NCI-H2107 (cell line): ENCODE data around the gene SLC16A12.
"Not testable (repeated sequence)": the region's sequence is repeated elsewhere in the genome, so short reads cannot be mapped to it uniquely, and the experiment has no call there.

Experiments
- DNase-seq: peaks from one replicate; lab custom pipeline; 2025; lab: John Stamatoyannopoulos, UW

Gene SLC16A12

DNA sequence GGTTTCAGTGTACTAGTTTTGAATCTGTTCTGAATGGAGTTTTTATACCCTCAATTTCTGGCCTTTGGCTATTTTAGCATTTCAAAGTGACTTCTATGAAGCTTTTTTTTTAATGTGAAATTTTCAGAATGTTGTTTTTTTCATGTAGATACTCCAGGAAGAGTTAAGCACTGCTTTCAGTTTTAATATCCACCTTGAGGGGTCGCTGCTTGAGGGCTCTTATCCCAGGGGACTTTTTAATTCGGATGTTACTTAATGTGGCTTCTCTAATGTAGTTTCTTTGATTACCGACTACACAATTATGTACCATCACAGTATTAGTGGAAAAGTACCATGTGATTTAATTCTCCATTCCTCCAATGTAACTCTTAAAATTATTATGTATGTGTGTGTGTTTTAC is 115.8 kb downstream of the SLC16A12 start:
- DNase-seq, result no peak

DNA sequence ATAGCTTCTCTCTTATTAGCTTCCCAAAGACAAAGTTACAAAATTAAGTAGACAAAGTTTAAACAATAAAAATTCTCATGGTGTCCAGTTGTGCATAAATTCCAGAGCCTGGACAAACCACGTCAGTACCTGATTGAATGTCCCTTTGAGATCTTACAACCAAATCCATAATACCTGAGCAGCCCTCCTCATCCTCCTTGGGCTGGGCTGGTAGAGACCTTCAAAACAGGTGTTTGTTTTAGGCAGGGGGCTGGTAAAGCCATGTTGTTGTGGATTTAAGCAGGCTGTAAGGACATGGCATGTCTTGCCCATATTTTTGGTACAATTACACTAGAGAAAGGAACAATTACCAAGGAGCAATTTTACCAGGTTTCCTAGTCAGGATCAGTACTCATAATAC is 118.9 kb downstream of the SLC16A12 start:
- DNase-seq, result no peak

DNA sequence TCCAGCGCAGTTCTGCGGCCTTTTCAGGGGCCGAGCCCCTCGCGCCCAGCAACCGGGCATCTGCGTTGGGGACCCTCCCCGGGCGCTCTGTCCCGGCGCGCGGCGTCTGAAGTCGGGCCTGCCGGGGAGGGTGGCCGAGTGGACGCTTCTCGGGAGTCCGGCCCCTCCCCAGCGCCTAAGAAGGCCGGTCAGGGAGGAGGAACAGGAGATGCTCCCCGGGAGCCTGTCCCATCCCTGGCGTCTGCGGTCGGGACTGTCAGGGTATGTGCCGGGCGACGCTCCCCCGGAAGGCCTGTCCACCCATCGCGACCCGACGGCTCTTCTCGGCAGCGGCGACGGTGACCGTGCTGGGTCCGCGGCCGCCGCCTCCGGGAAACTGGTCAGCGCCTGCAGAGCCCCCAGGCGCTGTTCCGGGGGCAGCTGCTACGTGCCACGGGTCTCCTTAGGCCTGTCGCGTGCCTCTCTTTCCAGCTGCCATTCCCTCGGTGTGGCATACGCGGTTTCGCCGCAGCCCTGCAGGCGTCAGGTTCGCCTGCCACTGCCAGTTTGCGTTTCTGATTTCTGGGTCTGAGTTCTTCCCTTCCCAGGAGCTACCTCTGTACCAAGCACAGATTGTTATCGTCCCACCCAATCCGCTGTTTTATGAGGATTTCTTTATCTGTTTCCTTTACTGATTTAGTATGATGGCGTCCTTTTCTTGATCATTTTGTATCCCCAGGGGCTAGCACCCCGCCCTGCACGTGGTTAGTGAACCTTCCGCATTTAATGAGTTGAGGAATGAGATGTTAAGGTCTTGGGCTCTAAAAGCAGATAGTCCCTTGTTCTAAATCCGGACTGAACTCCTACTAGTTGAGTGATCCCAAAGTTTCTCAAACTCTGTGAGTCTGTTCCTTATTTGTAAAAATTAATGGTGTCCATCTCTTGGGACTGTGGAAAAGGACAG is 120.2 kb downstream of the SLC16A12 start:
- no peak for DNase-seq

GRCh38 chr10:89414146-89414878 is 121.1 kb downstream of the SLC16A12 start, which contains the start of gene IFIT5:
IFIT5 (plus strand) TSS chr10:89414568; CDS start chr10:89414799, 231 bp downstream.
- DNase-seq, result peak; percentile 5

- no peak for DNase-seq
These were observed 121.9 kb downstream of the SLC16A12 start for GRCh38 chr10:89413398-89413912.

- not testable (repeated sequence) for DNase-seq
These were observed 123.1 kb downstream of the SLC16A12 start for GRCh38 chr10:89412276-89412675.

GRCh38 chr10:89411135-89411534 is 124.3 kb downstream of the SLC16A12 start:
- DNase-seq, result not testable (repeated sequence)

- DNase-seq, result not testable (repeated sequence)
These were observed 124.8 kb downstream of the SLC16A12 start for GRCh38 chr10:89410551-89410950.

GRCh38 chr10:89409282-89409681 is 126.1 kb downstream of the SLC16A12 start:
- not testable (repeated sequence) for DNase-seq

DNA sequence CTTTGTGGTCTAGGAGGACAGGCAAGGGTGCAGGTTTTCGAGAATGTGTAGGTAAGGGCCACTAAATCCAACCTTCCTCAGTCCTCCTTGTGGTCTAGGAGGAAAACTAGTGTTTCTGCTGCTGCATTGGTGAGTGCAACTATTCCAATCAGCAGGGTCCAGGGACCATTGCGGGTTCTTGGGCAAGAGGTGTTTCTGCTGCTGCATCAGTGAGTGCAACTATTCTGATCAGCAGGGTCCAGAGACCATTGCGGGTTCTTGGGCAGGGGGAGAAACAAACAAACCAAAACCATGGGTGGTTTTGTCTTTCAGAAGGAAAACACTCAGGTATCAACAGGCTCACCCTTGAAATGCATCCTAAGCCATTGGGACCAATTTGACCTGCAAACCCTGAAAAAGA is 127.6 kb downstream of the SLC16A12 start:
- DNase-seq, result not testable (repeated sequence)

- not testable (repeated sequence) for DNase-seq
These were observed 129.2 kb downstream of the SLC16A12 start for GRCh38 chr10:89406178-89406577.

GRCh38 chr10:89404104-89405047 is 131.0 kb downstream of the SLC16A12 start:
- DNase-seq, result no peak

DNA sequence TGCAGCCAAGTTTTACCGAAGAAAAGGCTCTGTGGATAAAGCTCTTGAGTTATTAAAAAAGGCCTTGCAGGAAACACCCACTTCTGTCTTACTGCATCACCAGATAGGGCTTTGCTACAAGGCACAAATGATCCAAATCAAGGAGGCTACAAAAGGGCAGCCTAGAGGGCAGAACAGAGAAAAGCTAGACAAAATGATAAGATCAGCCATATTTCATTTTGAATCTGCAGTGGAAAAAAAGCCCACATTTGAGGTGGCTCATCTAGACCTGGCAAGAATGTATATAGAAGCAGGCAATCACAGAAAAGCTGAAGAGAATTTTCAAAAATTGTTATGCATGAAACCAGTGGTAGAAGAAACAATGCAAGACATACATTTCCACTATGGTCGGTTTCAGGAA is 132.4 kb downstream of the SLC16A12 start:
- no peak for DNase-seq

DNA sequence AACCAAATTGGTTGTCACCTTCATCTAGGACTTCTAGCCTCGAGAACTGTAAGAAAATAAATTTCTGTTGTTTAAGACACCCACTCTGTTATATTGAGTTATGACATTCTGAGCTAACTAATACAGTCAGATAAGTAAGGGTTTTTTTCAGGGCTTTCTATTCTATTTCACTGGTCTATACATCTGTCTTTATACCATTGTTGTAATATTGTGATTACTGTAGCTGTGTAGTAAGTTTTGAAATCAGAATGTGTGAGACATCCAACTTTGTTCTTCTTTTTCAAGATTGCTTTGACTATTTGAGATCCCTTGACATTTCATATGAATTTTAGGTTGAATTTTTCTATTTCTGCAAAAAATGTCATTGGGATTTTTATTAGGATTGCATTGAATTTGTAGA is 135.4 kb downstream of the SLC16A12 start:
- DNase-seq, result no peak

GRCh38 chr10:89398003-89398749 is 137.2 kb downstream of the SLC16A12 start:
- no peak for DNase-seq

DNA sequence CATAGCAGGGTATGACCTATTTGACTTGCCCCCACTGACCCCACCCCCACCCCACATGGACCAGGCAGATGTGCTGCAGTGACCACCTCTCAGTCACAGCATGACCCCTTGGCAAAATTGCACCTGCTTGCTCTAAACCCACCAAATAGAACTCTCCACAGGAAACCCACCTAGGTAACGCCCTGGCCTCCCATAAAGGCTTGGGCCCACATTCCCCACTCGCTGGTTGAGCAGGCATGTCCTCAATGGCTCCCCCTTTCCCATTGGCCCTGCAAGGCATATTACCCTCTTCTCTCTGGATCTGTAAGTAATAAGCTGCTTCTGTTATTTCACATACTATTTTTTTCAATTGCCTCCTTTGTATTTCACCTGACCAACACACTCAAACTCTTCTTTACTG is 140.3 kb downstream of the SLC16A12 start:
- DNase-seq, result no peak

- no peak for DNase-seq
These were observed 141.5 kb downstream of the SLC16A12 start for GRCh38 chr10:89393898-89394297.

DNA sequence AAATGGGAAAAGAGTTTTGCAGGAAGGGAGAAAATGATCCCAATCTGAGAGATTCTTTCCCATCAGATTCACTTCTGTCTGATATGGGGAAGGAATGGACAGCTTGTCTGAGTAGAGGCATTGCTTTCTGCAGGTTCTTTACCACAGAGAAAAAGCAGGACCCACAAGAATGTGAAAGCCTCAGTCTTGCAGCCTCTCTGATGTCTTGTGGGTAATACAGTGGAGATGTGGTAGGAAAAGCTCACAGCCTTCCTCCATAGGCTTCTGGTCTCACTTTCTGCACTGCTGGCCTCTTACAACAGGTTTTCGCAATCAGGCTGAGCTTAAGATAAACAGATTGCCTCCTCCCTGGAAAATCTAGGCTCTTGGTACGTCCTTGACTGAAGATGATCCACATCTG is 142.4 kb downstream of the SLC16A12 start:
- DNase-seq, result no peak

DNA sequence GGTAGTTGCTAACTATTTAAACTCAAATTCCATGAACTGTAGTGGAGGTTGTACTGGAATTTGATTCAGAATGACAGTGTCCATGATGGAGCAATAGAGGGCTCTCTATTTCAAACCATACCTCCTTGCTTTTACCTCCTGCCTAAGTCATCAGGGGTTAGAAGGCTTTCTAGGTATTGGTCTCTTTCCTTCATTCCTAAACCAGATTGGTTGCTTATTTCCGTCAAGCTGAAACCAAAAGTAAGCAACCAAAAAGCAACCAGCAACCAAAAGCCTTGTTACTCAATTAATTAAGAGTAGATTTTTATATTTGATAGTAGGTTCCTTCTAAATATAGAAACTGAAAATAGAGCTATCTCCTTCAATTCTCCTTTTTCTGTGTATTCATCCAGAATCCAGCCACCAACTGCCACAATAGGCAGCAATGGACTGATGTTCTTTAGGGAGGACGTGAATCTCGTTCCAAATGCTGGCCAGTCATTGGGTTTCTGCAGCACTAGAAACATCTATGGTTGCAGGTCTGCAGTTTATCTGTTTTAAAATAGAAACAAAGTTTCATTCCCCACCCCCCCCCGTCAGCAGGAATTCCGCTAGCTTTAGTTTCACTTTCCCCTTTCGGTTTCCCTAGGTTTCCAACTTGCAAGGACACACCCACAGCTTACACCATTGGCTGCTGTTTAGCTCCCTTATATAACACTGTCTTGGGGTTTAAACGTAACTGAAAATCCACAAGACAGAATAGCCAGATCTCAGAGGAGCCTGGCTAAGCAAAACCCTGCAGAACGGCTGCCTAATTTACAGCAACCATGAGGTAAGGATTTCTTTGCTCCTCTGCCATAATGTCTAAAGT is 143.3 kb downstream of the SLC16A12 start, which contains the start of gene IFIT1:
IFIT1 (plus strand) TSS at position 717 of the 850 bp plus-strand sequence; CDS start at position 807, 90 bp downstream.
- DNase-seq, result no peak

DNA sequence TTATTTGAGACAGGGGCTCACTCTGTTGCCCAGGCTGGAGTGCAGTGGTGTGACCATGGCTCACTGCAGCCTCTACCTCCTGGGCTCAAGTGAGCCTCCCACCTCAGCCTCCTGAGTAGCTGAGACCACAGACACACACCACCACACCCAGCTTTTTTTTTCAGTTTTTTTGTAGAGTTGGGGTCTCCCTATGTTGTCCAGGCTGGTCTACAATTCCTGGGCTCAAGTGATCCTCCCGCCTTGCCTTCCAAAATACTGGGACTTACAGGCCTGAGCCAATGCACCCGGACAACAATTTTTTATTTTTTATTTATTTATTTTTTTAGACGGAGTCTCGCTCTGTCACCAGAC is 144.2 kb downstream of the SLC16A12 start:
- not testable (repeated sequence) for DNase-seq
